T-cell (primary cell): ENCODE data around the gene IQSEC1. TPM values are rescaled to one million over a fixed set of nuclear protein-coding genes. Genes with fewer than 3 reads are reported as not detected.
A peak's percentile ranks its signal among the peaks of the same experiment; 100 is the strongest.

ENCODE experiments used
- ATAC-seq, 4 experiments: fragments of 200-7000 bp in 3 of 4; fragments of 150-1000 bp in 1 of 4; cut with Tn5 transposase; replicated peaks in 1 of 4; 1 replicate in 3 of 4; 2 replicates in 1 of 4; pipeline ENCODE4 v1.10.0; 2021; ENCODE audit warnings: moderate library complexity in 3 of 4, mild to moderate bottlenecking in 2 of 4, moderate number of reproducible peaks in 1 of 4
- CTCF ChIA-PET, 2 donors: fragments of 300-600 bp; sonication (Branson Sonifier 250); formaldehyde crosslinking; loops; one replicate each; lab custom pipeline; 2022; ENCODE audit warnings: antibody characterized with exemption in 2 of 2; lab: Charles Lee
- POLR2A ChIA-PET, 2 donors: fragments of 300-600 bp; sonication (Branson Sonifier 250); formaldehyde crosslinking; loops; one replicate each; lab custom pipeline; 2022; ENCODE audit warnings: antibody characterized with exemption in 2 of 2; lab: Charles Lee
- DNase-seq, 35 experiments: peaks; one replicate each; pipeline versions ENCODE4 v3.0.0 to v3.0.0-alpha.2; 2013 to 2023
- H3K27ac ChIP-seq: one replicate; pipeline ENCODE4 v1.5.1; 2013; ENCODE audit warnings: low read length
- H3K27me3 ChIP-seq, 2 experiments: replicated peaks in 1 of 2; 1 replicate in 1 of 2; 2 replicates in 1 of 2; pipeline versions ENCODE4 v1.6.1 to v1.7.0; 2013; ENCODE audit warnings: low read length in 1 of 2, mixed read lengths in 1 of 2; ENCODE audit not compliant: control insufficient read depth in 2 of 2, insufficient read depth in 2 of 2; ENCODE audit errors: extremely low read depth in 1 of 2
- H3K36me3 ChIP-seq, 2 donors: 1 replicate in 1 of 2; 2 replicates in 1 of 2; pipeline versions ENCODE4 v1.6.1 to v1.7.0; 2013; ENCODE audit warnings: low read length in 1 of 2; ENCODE audit not compliant: control insufficient read depth in 2 of 2, insufficient read depth in 1 of 2; ENCODE audit errors: extremely low read depth in 1 of 2
- H3K4me1 ChIP-seq, 2 experiments: 1 replicate in 1 of 2; 2 replicates in 1 of 2; pipeline versions ENCODE4 v1.6.1 to v1.7.0; 2013; ENCODE audit warnings: low read length in 2 of 2, mixed read lengths in 1 of 2; ENCODE audit not compliant: insufficient read depth in 2 of 2, control insufficient read depth in 1 of 2; ENCODE audit errors: extremely low read depth in 1 of 2
- H3K4me3 ChIP-seq, 2 donors: 1 replicate in 1 of 2; 2 replicates in 1 of 2; pipeline versions ENCODE4 v1.5.1 to v1.7.0; 2013; ENCODE audit warnings: mild to moderate bottlenecking in 2 of 2, low read length in 1 of 2, moderate library complexity in 1 of 2; ENCODE audit not compliant: control insufficient read depth in 1 of 2; ENCODE audit errors: extremely low read depth in 1 of 2
- H3K9me3 ChIP-seq: 2 replicates; pipeline ENCODE4 v1.7.0; 2013
- H3K27ac Mint-ChIP-seq, 2 donors: one replicate each; pipeline ENCODE4 v1.8.0; 2020 to 2021; ENCODE audit warnings: mild to moderate bottlenecking in 2 of 2, mixed read lengths in 2 of 2
- H3K27me3 Mint-ChIP-seq, 2 donors: one replicate each; pipeline ENCODE4 v1.8.0; 2021 to 2022; ENCODE audit warnings: mixed read lengths in 2 of 2
- H3K36me3 Mint-ChIP-seq: one replicate; pipeline ENCODE4 v1.8.0; 2021; ENCODE audit warnings: mixed read lengths
- H3K4me1 Mint-ChIP-seq, 3 donors: one replicate each; pipeline ENCODE4 v1.8.0; 2020 to 2022; ENCODE audit warnings: mixed read lengths in 3 of 3, mild to moderate bottlenecking in 1 of 3
- H3K4me3 Mint-ChIP-seq, 3 donors: one replicate each; pipeline ENCODE4 v1.8.0; 2020 to 2022; ENCODE audit warnings: mild to moderate bottlenecking in 3 of 3, mixed read lengths in 3 of 3, moderate library complexity in 3 of 3
- H3K9me3 Mint-ChIP-seq, 3 donors: one replicate each; pipeline ENCODE4 v1.8.0; 2020 to 2022; ENCODE audit warnings: mixed read lengths in 3 of 3
- WGBS: methylation state at CpG from one replicate; pipeline ENCODE4 v1.1.5; 2013; ENCODE audit warnings: missing lambda C conversion rate; ENCODE audit not compliant: insufficient coverage; 5-methylcytosine and 5-hydroxymethylcytosine counted together
- total RNA-seq, 35 experiments: library from RNA in 6 of 35; stranded (reverse) in 6 of 35; fragments of 120-200 nt in 1 of 35; gene quantifications; one replicate each; pipeline versions ENCODE4 v1.2.1 to v1.2.4 and lab custom pipeline; 2013 to 2026

Gene IQSEC1
- total RNA-seq, 5 donors from 2014 or later (not counting 1 experiment from before 2014, with no cell fraction given), result 73.7 to 113 (median 86.9) TPM

DNA sequence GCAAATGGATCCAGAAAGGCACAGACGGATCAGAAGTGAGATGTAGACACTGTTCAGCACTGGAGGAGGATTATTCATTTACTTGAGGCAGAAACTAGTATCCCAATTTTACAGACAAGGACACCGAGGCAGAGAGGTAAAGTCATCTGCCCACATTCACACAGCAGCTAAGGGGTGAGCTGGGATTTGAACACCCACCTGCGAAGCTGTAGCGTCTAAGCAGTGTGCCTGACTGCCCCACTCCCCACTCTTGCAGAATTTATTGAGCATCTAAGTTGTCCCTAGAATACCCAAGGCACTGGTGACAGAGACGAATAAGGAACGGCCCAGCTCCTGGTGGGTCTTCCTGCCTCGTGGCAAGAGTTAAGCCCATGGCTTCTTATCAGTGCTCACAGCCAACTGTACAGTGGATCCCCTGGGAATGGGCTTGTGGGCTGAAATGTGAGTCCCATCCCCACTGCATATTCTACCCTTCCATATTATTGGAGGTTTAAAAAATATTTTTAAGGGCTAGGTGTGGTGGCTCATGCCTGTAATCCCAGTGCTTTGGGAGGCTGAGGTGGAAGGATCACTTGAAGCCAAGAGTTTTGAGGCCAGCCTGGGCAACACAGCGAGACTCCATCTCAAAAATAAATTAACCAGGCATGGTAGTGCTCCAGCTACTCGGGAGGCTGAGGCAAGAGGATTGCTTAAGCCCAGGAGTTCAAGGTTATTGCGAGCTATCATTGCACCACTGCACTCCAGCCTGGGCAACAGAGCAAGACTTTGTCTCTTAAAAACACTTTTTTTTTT, 77.6 kb downstream of the IQSEC1 start:
- H3K4me3 ChIP-seq, result peak overlapping the region in 1 of 2 donors; percentile 68

DNA sequence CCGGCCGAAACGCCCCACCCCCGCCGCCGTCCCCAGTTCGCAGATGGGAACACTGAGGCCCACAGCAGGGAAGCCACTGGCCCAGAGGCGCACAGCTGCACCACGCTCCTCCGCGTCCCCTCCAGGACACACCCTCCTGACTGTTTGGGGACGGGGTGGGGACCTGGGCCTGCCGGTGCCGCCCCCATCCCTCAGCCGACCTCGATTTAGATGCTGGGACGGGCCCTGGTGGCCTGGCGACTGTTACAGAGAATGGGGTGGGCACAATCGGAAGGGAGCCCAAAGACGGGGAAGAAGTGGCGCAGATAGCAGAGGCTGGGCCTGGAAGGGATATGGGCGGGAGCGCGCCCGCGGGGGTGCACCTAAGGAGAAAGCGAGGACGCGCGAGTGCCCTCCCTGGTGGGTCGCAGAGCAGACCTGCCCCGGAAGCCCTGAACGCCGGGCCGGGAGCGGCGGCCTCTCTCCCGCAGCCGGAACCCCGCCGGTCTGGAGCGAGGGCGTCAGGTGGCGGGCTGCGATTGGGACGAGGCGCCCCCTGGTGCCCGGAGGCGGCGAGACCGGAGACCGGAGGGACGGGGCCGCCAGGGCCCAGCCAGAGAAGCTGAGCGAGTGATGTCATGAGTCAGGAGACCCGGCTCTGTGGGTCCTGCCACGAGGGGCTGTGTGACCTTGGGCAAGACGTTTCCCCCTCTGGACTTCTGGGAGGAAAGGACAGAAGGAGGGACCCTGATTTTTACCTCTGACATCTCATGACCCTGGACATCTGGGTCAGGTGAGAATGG, 78.4 kb downstream of the IQSEC1 start:
- Histone ChIP-seq H3K4me3 (peak overlapping the region; percentile 68 to 80), H3K4me1 (peaks cover 0 to 61% of the 10 kb centered on the region in 2 experiments), H3K36me3 (peaks cover 8 to 28% of the 10 kb centered on the region in 2 donors), H3K27me3 (no peaks in the 10 kb centered on the region), H3K27ac (peak overlapping the region; percentile 64), H3K9me3 (no peaks in the 10 kb centered on the region)
- Mint-ChIP-seq H3K27me3 (no peaks in the 10 kb centered on the region), H3K4me3 (peak overlapping the region; percentile 92 to 93 (median 93)), H3K4me1 (peaks cover 53 to 74% (median 66%) of the 10 kb centered on the region in 3 donors), H3K27ac (peak overlapping the region; percentile 87 to 94), H3K36me3 (peaks cover 22% of the 10 kb centered on the region), H3K9me3 (no peaks in the 10 kb centered on the region)
- ChIA-PET CTCF (interaction anchor here (0.5 to 2.0 kb wide), 10 partner anchors 9 to 242 kb away, joined by 3 to 11 read pairs (median 4); no protein-coding TSS in a partner anchor), POLR2A (interaction anchor here in 1 of 2 donors (0.6 kb wide), 1 partner anchor 198 kb away, joined by 7 read pairs; no protein-coding TSS in a partner anchor)
- under 1% methylated on average over 49 of the region's 58 CpGs for WGBS
- ATAC-seq, result peak; percentile 83 to 93 (median 88)
- DNase-seq, result peak; percentile 64 to 91 (median 80)

More for the DNA sequence above, 77.6 kb downstream of the IQSEC1 start:
- Mint-ChIP-seq H3K4me3 (peak overlapping the region; percentile 92 to 93 (median 93)), H3K36me3 (peaks cover 27% of the 10 kb centered on the region), H3K9me3 (no peaks in the 10 kb centered on the region), H3K4me1 (peaks cover 61 to 74% (median 66%) of the 10 kb centered on the region in 3 donors), H3K27ac (peak overlapping the region; percentile 87 to 94), H3K27me3 (no peaks in the 10 kb centered on the region)
- POLR2A ChIA-PET, result interaction anchor here in 1 of 2 donors (0.6 kb wide), 1 partner anchor 198 kb away, joined by 7 read pairs; no protein-coding TSS in a partner anchor
- DNase-seq (no peak), ATAC-seq (no peak)
- peaks cover 0 to 53% of the 10 kb centered on the region in 2 experiments for H3K4me1 ChIP-seq
- H3K9me3 ChIP-seq, result no peaks in the 10 kb centered on the region
- no peaks in the 10 kb centered on the region for H3K27me3 ChIP-seq
- H3K27ac ChIP-seq, result peak overlapping the region; percentile 64
- H3K36me3 ChIP-seq, result peaks cover 9 to 31% of the 10 kb centered on the region in 2 donors
- CTCF ChIA-PET, result interaction anchor here (0.6 to 2.0 kb wide), 9 partner anchors 9 to 243 kb away, joined by 3 to 11 read pairs (median 5); no protein-coding TSS in a partner anchor
- WGBS, result no CpG with 5 or more reads among the region's 10 CpGs

GRCh38 chr3:12994357-12994606, 78.9 kb downstream of the IQSEC1 start:
- H3K36me3 Mint-ChIP-seq, result peaks cover 21% of the 10 kb centered on the region
- peak overlapping the region; percentile 92 to 93 (median 93) for H3K4me3 Mint-ChIP-seq
- H3K27me3 Mint-ChIP-seq, result no peaks in the 10 kb centered on the region
- no peaks in the 10 kb centered on the region for H3K9me3 ChIP-seq
- H3K4me3 ChIP-seq, result peak overlapping the region; percentile 68 to 80
- H3K4me1 Mint-ChIP-seq, result peaks cover 48 to 74% (median 66%) of the 10 kb centered on the region in 3 donors
- H3K4me1 ChIP-seq, result peaks cover 0 to 61% of the 10 kb centered on the region in 2 experiments
- ChIA-PET POLR2A (no interaction called here), CTCF (interaction anchor here in 1 of 2 donors (0.9 to 1.7 kb wide), 4 partner anchors 10 to 1967 kb away, joined by 3 to 11 read pairs (median 6); no protein-coding TSS in a partner anchor)
- H3K27ac ChIP-seq, result peak overlapping the region; percentile 8
- peaks cover 8 to 27% of the 10 kb centered on the region in 2 donors for H3K36me3 ChIP-seq
- peak in 2 of 4 experiments; percentile 13 to 14 for ATAC-seq
- 1% methylated on average over 24 of the region's 25 CpGs for WGBS
- no peak for DNase-seq
- H3K9me3 Mint-ChIP-seq, result no peaks in the 10 kb centered on the region
- H3K27ac Mint-ChIP-seq, result no peak overlapping the region
- H3K27me3 ChIP-seq, result no peaks in the 10 kb centered on the region

- Histone ChIP-seq H3K4me3 (peak overlapping the region; percentile 68 to 80), H3K27ac (no peak overlapping the region), H3K4me1 (peaks cover 4 to 60% of the 10 kb centered on the region in 2 experiments), H3K36me3 (peaks cover 5 to 26% of the 10 kb centered on the region in 2 donors), H3K27me3 (no peaks in the 10 kb centered on the region), H3K9me3 (no peaks in the 10 kb centered on the region)
- H3K27ac Mint-ChIP-seq, result no peak overlapping the region
- H3K4me1 Mint-ChIP-seq, result peaks cover 48 to 74% (median 66%) of the 10 kb centered on the region in 3 donors
- ChIA-PET CTCF (interaction anchor here in 1 of 2 donors (0.6 to 1.7 kb wide), 5 partner anchors 9 to 1967 kb away, joined by 3 to 11 read pairs (median 4); no protein-coding TSS in a partner anchor), POLR2A (interaction anchor here in 1 of 2 donors (0.7 kb wide), 1 partner anchor 76 kb away, joined by 5 read pairs; no protein-coding TSS in a partner anchor)
- H3K4me3 Mint-ChIP-seq, result peak overlapping the region; percentile 92 to 93 (median 93)
- peak in 2 of 4 experiments; percentile 14 to 21 for ATAC-seq
- H3K27me3 Mint-ChIP-seq, result no peaks in the 10 kb centered on the region
- H3K36me3 Mint-ChIP-seq, result peaks cover 20% of the 10 kb centered on the region
- WGBS, result under 1% methylated on average over 101 of the region's 114 CpGs
- no peaks in the 10 kb centered on the region for H3K9me3 Mint-ChIP-seq
- DNase-seq, result peak in 5 of 35 experiments; percentile 24 to 40 (median 32)
Observed at GRCh38 chr3:12993517-12994356, 79.5 kb downstream of the IQSEC1 start.

- peaks cover 43 to 71% (median 64%) of the 10 kb centered on the region in 3 donors for H3K4me1 Mint-ChIP-seq
- ChIA-PET POLR2A (interaction anchor here in 1 of 2 donors (0.5 kb wide), 2 partner anchors 11 to 426 kb away, joined by 3 to 9 read pairs; no protein-coding TSS in a partner anchor), CTCF (interaction anchor here (0.6 to 1.7 kb wide), 4 partner anchors 8 to 31 kb away, joined by 3 to 7 read pairs (median 3); no protein-coding TSS in a partner anchor)
- no peaks in the 10 kb centered on the region for H3K27me3 Mint-ChIP-seq
- H3K9me3 Mint-ChIP-seq, result no peaks in the 10 kb centered on the region
- DNase-seq (no peak), ATAC-seq (no peak)
- no peaks in the 10 kb centered on the region for H3K27me3 ChIP-seq
- peaks cover 5 to 23% of the 10 kb centered on the region in 2 donors for H3K36me3 ChIP-seq
- peaks cover 12% of the 10 kb centered on the region for H3K36me3 Mint-ChIP-seq
- peaks cover 6 to 66% of the 10 kb centered on the region in 2 experiments for H3K4me1 ChIP-seq
- peak overlapping the region; percentile 61 to 71 (median 68) for H3K4me3 Mint-ChIP-seq
- 68% methylated on average over 17 of the region's 24 CpGs for WGBS
- H3K27ac Mint-ChIP-seq, result peak overlapping the region; percentile 27 to 34
- H3K4me3 ChIP-seq, result peak overlapping the region; percentile 40 to 63
- no peak overlapping the region for H3K27ac ChIP-seq
- no peaks in the 10 kb centered on the region for H3K9me3 ChIP-seq
Observed at GRCh38 chr3:12992629-12993516, 80.4 kb downstream of the IQSEC1 start.
